GM19043 (cell line): Measurements from ENCODE around the gene PROSER3.
"Not testable (repeated sequence)": the region's sequence is repeated elsewhere in the genome, so short reads cannot be mapped to it uniquely, and the experiment has no call there.

Source experiments
- ATAC-seq: cut with Tn5 transposase; IDR thresholded peaks from one replicate; pipeline ENCODE4 v1.9.1; 2021; ENCODE audit warnings: low read depth; ENCODE audit not compliant: unreplicated experiment

Gene PROSER3

GRCh38 chr19:35751839-35752745, 5.9 kb upstream of the PROSER3 start:
- ATAC-seq, result no peak

GRCh38 chr19:35752746-35753350, 5.1 kb upstream of the PROSER3 start:
- no peak for ATAC-seq

- no peak for ATAC-seq
Observed at GRCh38 chr19:35753634-35754369, 4.2 kb upstream of the PROSER3 start.

- no peak for ATAC-seq
Observed at GRCh38 chr19:35754370-35755130, 3.4 kb upstream of the PROSER3 start.

GRCh38 chr19:35755131-35755549, 2.8 kb upstream of the PROSER3 start:
- ATAC-seq, result no peak

- ATAC-seq, result no peak
Observed at GRCh38 chr19:35755550-35756376, 2.2 kb upstream of the PROSER3 start.

- ATAC-seq, result no peak
Observed at GRCh38 chr19:35756377-35757230, 1.4 kb upstream of the PROSER3 start, which contains the start of gene HSPB6. Gene HSPB6 (minus strand): TSS chr19:35757029. CDS start chr19:35757008, 21 bp downstream.

- ATAC-seq, result no peak
Observed at GRCh38 chr19:35757231-35757748, 686 bp upstream of the PROSER3 start.

- no peak for ATAC-seq
Observed at GRCh38 chr19:35759697-35760096, 1.7 kb downstream of the PROSER3 start.

GRCh38 chr19:35760711-35761349, 2.9 kb downstream of the PROSER3 start:
- no peak for ATAC-seq

GRCh38 chr19:35764432-35765315, 6.7 kb downstream of the PROSER3 start:
- ATAC-seq, result no peak

- no peak for ATAC-seq
Observed at GRCh38 chr19:35766571-35767104, 8.7 kb downstream of the PROSER3 start.

GRCh38 chr19:35767288-35768081, 9.5 kb downstream of the PROSER3 start:
- no peak for ATAC-seq

GRCh38 chr19:35768082-35768421, 10.1 kb downstream of the PROSER3 start:
- ATAC-seq, result no peak

- not testable (repeated sequence) for ATAC-seq
Observed at GRCh38 chr19:35772362-35772761, 14.4 kb downstream of the PROSER3 start.
